Breast epithelium (tissue), 3 donors: ENCODE data around the gene OTOA.

Experiments used
- CTCF ChIP-seq, 3 donors: fragments of 450-650 bp; IDR thresholded peaks; one replicate each; pipeline ENCODE4 v1.5.1; 2016 to 2017; ENCODE audit warnings: antibody characterized with exemption in 3 of 3, mild to moderate bottlenecking in 3 of 3, moderate library complexity in 3 of 3
- POLR2A ChIP-seq: fragments of 450-650 bp; IDR thresholded peaks from one replicate; pipeline ENCODE4 v1.6.1; 2016; ENCODE audit warnings: antibody characterized with exemption, mild to moderate bottlenecking, moderate library complexity
- POLR2AphosphoS5 ChIP-seq, 3 donors: sonication (generic); formaldehyde crosslinking; IDR thresholded peaks; one replicate each; pipeline ENCODE4 v1.6.1; 2017; ENCODE audit warnings: antibody characterized with exemption in 3 of 3

- TF ChIP-seq CTCF (IDR thresholded peaks at IDR 0.05) (no peak), POLR2A (no peak), POLR2AphosphoS5 (IDR thresholded peaks at IDR 0.05) (no peak)
These were observed 4.6 kb upstream of the OTOA start for GRCh38 chr16:21659124-21659523.
